ENCODE data around the gene MSX1. TPM values are rescaled to one million over a fixed set of nuclear protein-coding genes. Genes with fewer than 3 reads are reported as not detected.

MSX1 gene
- total RNA-seq, 4 donors from 2014 or later = 1.2 to 4.4 (median 2.5) TPM

DNA sequence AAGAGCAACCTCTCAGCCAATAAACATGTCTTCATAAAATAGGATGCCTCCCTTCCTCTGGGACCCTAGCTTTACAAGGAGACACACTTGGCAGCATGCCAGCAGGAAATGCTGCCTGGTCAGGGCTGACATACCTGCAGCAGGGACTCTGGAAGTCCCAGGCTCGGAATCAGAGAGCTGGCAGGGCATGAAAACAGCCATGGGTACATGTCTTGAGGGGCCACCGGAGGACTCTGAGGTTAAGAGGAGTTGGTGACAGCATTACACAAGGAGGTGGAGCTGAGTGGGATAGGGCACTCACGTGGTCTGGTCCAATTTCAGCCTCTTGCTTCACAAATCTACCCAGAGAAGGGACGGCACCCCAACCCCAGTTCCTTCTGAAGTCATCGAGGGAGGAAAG lies 15.7 kb downstream of the MSX1 start:
- H3K4me3 ChIP-seq = no peak overlapping the region
- ATAC-seq (no peak), DNase-seq (no peak)
- no peaks in the 10 kb centered on the region for H3K36me3 ChIP-seq
- TF ChIP-seq, protein P1, sequence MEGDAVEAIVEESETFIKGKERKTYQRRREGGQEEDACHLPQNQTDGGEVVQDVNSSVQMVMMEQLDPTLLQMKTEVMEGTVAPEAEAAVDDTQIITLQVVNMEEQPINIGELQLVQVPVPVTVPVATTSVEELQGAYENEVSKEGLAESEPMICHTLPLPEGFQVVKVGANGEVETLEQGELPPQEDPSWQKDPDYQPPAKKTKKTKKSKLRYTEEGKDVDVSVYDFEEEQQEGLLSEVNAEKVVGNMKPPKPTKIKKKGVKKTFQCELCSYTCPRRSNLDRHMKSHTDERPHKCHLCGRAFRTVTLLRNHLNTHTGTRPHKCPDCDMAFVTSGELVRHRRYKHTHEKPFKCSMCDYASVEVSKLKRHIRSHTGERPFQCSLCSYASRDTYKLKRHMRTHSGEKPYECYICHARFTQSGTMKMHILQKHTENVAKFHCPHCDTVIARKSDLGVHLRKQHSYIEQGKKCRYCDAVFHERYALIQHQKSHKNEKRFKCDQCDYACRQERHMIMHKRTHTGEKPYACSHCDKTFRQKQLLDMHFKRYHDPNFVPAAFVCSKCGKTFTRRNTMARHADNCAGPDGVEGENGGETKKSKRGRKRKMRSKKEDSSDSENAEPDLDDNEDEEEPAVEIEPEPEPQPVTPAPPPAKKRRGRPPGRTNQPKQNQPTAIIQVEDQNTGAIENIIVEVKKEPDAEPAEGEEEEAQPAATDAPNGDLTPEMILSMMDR (IDR thresholded peaks at IDR 0.05 in 4 of 5, conservative IDR thresholded peaks at IDR 0.05 in 1 of 5) = no peak
- no peak for TF ChIP-seq POLR2A (IDR thresholded peaks at IDR 0.05)
- no peaks in the 10 kb centered on the region for H3K9me3 ChIP-seq
- peaks cover 58 to 63% (median 62%) of the 10 kb centered on the region in 3 donors for H3K27me3 ChIP-seq
- peaks cover 0 to 3% of the 10 kb centered on the region in 2 donors for H3K4me1 ChIP-seq
- intact Hi-C loops (cut with DNase I; ENCODE audit: low total_unique reads) = no loop called here
- H3K27ac ChIP-seq = no peak overlapping the region
- in situ Hi-C loops (cut with MboI; ENCODE audit: low sequenced_read_pairs in 4 of 4) = loop anchor here in 1 of 4 donors (25.0 kb wide), 1 partner anchor 388 kb away; no protein-coding TSS in a partner anchor

DNA sequence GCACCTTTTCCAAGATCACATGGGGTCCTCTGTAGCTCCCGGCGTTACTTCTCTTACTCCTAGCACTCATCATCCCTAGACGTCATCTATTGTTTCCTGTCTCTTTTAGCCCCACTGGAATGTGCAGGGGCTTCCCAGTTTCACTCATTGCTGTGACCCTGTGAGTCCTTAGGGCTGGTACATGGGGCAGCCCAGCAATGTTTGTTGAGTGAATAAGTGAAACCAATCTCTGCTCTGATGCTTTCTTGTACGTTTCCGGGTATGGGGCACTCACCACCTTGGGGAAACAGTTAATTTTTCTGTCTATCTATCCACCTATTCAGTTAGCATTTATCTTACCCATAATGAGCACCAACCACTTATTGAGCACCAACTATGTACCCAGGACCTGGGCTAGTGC lies 16.1 kb downstream of the MSX1 start:
- ATAC-seq (no peak), DNase-seq (no peak)
- no peaks in the 10 kb centered on the region for H3K9me3 ChIP-seq
- in situ Hi-C loops (cut with MboI; ENCODE audit: low sequenced_read_pairs in 4 of 4) = loop anchor here in 1 of 4 donors (25.0 kb wide), 1 partner anchor 388 kb away; no protein-coding TSS in a partner anchor
- H3K4me1 ChIP-seq = peaks cover 0 to 3% of the 10 kb centered on the region in 2 donors
- H3K27ac ChIP-seq = no peak overlapping the region
- TF ChIP-seq, protein P1 (IDR thresholded peaks at IDR 0.05 in 4 of 5, conservative IDR thresholded peaks at IDR 0.05 in 1 of 5) = no peak
- no peak for TF ChIP-seq POLR2A (IDR thresholded peaks at IDR 0.05)
- H3K4me3 ChIP-seq = no peak overlapping the region
- H3K36me3 ChIP-seq = no peaks in the 10 kb centered on the region
- intact Hi-C loops (cut with DNase I; ENCODE audit: low total_unique reads) = no loop called here
- peaks cover 53 to 58% (median 57%) of the 10 kb centered on the region in 3 donors for H3K27me3 ChIP-seq

DNA sequence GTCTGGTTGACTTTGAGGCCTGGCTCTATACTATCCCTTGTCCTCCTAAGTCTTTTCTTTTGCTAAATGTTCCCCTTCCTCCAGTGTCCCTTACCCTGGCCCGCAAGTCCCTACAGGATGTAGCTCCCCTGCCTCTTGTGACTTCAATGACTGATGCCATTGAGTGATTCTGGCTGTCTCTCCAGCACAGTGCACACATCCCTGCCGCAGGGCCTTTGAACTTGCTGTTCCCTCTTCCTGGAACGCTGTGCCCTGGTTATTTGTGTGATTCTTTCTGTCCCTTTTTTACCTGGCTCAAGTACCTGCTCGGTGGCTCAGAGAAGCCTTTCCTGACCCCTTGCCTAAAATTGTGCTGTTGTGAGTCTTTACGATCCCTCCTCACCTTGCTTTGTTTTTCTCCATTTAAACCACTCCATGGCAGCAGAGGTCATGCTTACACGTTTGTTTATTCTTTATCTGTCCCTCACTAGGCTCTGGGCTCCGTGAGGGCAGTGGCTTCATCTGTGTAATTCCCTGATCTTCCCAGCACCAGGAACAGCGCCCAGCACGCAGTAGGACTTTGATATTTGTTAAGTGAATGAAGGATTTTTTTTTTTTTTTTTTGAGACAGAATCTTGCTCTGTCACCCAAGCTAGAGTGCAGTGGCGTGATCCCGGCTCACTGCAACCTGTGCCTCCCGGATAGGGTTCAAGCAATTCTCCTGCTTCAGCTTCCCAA lies 17.6 kb downstream of the MSX1 start:
- ATAC-seq (no peak), DNase-seq (no peak)
- H3K27me3 ChIP-seq = peaks cover 41 to 43% (median 42%) of the 10 kb centered on the region in 3 donors
- H3K4me3 ChIP-seq = no peak overlapping the region
- TF ChIP-seq POLR2A (IDR thresholded peaks at IDR 0.05) = no peak
- TF ChIP-seq, protein P1 (IDR thresholded peaks at IDR 0.05 in 4 of 5, conservative IDR thresholded peaks at IDR 0.05 in 1 of 5) = no peak
- in situ Hi-C loops (cut with MboI; ENCODE audit: low sequenced_read_pairs in 4 of 4) (loop anchor here in 1 of 4 donors (25.0 kb wide), 1 partner anchor 390 kb away; no protein-coding TSS in a partner anchor), intact Hi-C loops (cut with DNase I; ENCODE audit: low total_unique reads) (no loop called here)
- no peaks in the 10 kb centered on the region for H3K4me1 ChIP-seq
- no peak overlapping the region for H3K27ac ChIP-seq
- no peaks in the 10 kb centered on the region for H3K36me3 ChIP-seq
- H3K9me3 ChIP-seq = no peaks in the 10 kb centered on the region

DNA sequence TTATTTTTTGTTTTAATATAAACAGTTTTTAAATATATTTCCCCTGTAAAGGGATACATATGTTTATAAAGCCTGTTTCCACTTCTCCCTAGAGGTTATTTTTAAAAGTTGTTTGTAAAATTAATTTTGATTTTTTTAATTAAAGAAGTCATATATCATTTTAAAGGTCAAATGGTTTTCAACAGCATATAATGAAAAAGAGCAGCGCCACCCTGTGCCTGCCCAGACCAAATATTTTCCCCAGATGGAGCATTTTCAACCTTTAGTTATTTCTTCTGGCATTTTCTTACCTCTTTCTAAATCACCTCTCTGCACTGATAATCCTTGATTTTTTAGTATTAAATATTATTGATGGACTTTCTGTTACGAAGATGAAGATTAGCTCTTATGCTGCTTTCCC lies 21.0 kb downstream of the MSX1 start:
- H3K4me1 ChIP-seq = no peaks in the 10 kb centered on the region
- TF ChIP-seq, protein P1 (IDR thresholded peaks at IDR 0.05 in 4 of 5, conservative IDR thresholded peaks at IDR 0.05 in 1 of 5) = peak in 1 of 5 experiments; percentile 29
- TF ChIP-seq POLR2A (IDR thresholded peaks at IDR 0.05) = no peak
- peaks cover 9 to 14% (median 12%) of the 10 kb centered on the region in 3 donors for H3K27me3 ChIP-seq
- DNase-seq (no peak), ATAC-seq (no peak)
- intact Hi-C loops (cut with DNase I; ENCODE audit: low total_unique reads) (no loop called here), in situ Hi-C loops (cut with MboI; ENCODE audit: low sequenced_read_pairs in 4 of 4) (loop anchor here in 1 of 4 donors (25.0 kb wide), 1 partner anchor 393 kb away; no protein-coding TSS in a partner anchor)
- H3K36me3 ChIP-seq = no peaks in the 10 kb centered on the region
- H3K9me3 ChIP-seq = no peaks in the 10 kb centered on the region
- H3K4me3 ChIP-seq = no peak overlapping the region
- no peak overlapping the region for H3K27ac ChIP-seq
